DMS53 (cell line): ENCODE measurements around the gene TMEM109.

ENCODE experiments used
- DNase-seq: peaks from one replicate; lab custom pipeline; 2025; lab: John Stamatoyannopoulos, UW

The TMEM109 gene

GRCh38 chr11:60970890-60971289 is 56.9 kb downstream of the TMEM109 start:
- no peak for DNase-seq

GRCh38 chr11:60971520-60971919 is 57.6 kb downstream of the TMEM109 start, which contains the start of gene CD6:
Gene CD6 (plus strand): TSS chr11:60971680. CDS start chr11:60971866, 186 bp downstream.
- DNase-seq = no peak

GRCh38 chr11:60972182-60973030 is 58.4 kb downstream of the TMEM109 start:
- no peak for DNase-seq
